GM15510 (cell line): Measurements from ENCODE around the gene ABI3BP.

Experiments used
- POLR2A ChIP-seq: IDR thresholded peaks from 3 replicates; pipeline ENCODE4 v1.6.1; 2011; ENCODE audit warnings: borderline replicate concordance; ENCODE audit not compliant: insufficient read length; ENCODE audit errors: extremely low read depth

ABI3BP gene

GRCh38 chr3:100775226-100775625, 218.0 kb downstream of the ABI3BP start:
- no peak for TF ChIP-seq POLR2A

- TF ChIP-seq POLR2A, result no peak
Observed at GRCh38 chr3:100769693-100770092, 223.5 kb downstream of the ABI3BP start.

GRCh38 chr3:100766069-100766468, 227.2 kb downstream of the ABI3BP start:
- TF ChIP-seq POLR2A, result no peak

GRCh38 chr3:100765437-100765975, 227.7 kb downstream of the ABI3BP start:
- no peak for TF ChIP-seq POLR2A

GRCh38 chr3:100761951-100762350, 231.3 kb downstream of the ABI3BP start:
- TF ChIP-seq POLR2A, result no peak

GRCh38 chr3:100761211-100761942, 231.8 kb downstream of the ABI3BP start:
- no peak for TF ChIP-seq POLR2A

GRCh38 chr3:100760377-100760776, 232.8 kb downstream of the ABI3BP start:
- no peak for TF ChIP-seq POLR2A

- no peak for TF ChIP-seq POLR2A
Observed at GRCh38 chr3:100759950-100760349, 233.3 kb downstream of the ABI3BP start.

- TF ChIP-seq POLR2A, result no peak
Observed at GRCh38 chr3:100759159-100759558, 234.1 kb downstream of the ABI3BP start.

- TF ChIP-seq POLR2A, result no peak
Observed at GRCh38 chr3:100756441-100756840, 236.8 kb downstream of the ABI3BP start.

- TF ChIP-seq POLR2A, result no peak
Observed at GRCh38 chr3:100754563-100755334, 238.5 kb downstream of the ABI3BP start.

- no peak for TF ChIP-seq POLR2A
Observed at GRCh38 chr3:100753846-100754245, 239.4 kb downstream of the ABI3BP start.

- TF ChIP-seq POLR2A, result no peak
Observed at GRCh38 chr3:100748967-100749366, 244.3 kb downstream of the ABI3BP start.

GRCh38 chr3:100748220-100748619, 245.0 kb downstream of the ABI3BP start:
- no peak for TF ChIP-seq POLR2A

- TF ChIP-seq POLR2A, result no peak
Observed at GRCh38 chr3:100746092-100746491, 247.1 kb downstream of the ABI3BP start.

GRCh38 chr3:100745617-100746016, 247.6 kb downstream of the ABI3BP start:
- TF ChIP-seq POLR2A, result no peak
